GM23338 (cell line): ENCODE data around the gene TMA7. TPM values are rescaled to one million over a fixed set of nuclear protein-coding genes. Genes with fewer than 3 reads are reported as not detected.

Source experiments
- ATAC-seq: fragments of 200-7000 bp; cut with Tn5 transposase; 3 replicates; pipeline ENCODE4 v1.9.1; 2020
- DNase-seq: peaks from one replicate; pipeline ENCODE4 v3.0.0-alpha.2; 2015; ENCODE audit warnings: low spot score
- H2AFZ ChIP-seq: fragments of 200-600 bp; sonication (generic); 2 replicates; pipeline ENCODE4 v1.8.0; 2016; ENCODE audit warnings: antibody characterized with exemption, mild to moderate bottlenecking, moderate library complexity
- H3F3A ChIP-seq: fragments of 200-600 bp; sonication (generic); replicated peaks from 2 replicates; pipeline ENCODE4 v1.8.0; 2017; ENCODE audit warnings: antibody characterized with exemption, mixed run types, low read depth
- H3K27ac ChIP-seq: fragments of 200-600 bp; sonication (generic); 2 replicates; pipeline ENCODE4 v1.6.1; 2016; ENCODE audit warnings: low read depth
- H3K27me3 ChIP-seq: fragments of 200-600 bp; sonication (generic); 2 replicates; pipeline ENCODE4 v1.8.0; 2016; ENCODE audit warnings: mild to moderate bottlenecking, mixed run types, moderate library complexity; ENCODE audit not compliant: insufficient read depth
- H3K36me3 ChIP-seq: fragments of 200-600 bp; sonication (generic); 2 replicates; pipeline ENCODE4 v1.8.0; 2016; ENCODE audit warnings: mild to moderate bottlenecking; ENCODE audit not compliant: insufficient read depth
- H3K4me1 ChIP-seq: fragments of 200-600 bp; sonication (generic); 2 replicates; pipeline ENCODE4 v1.8.0; 2016; ENCODE audit warnings: mild to moderate bottlenecking, moderate library complexity; ENCODE audit not compliant: insufficient read depth
- H3K4me2 ChIP-seq: fragments of 200-600 bp; sonication (generic); 2 replicates; pipeline ENCODE4 v1.7.1; 2017; ENCODE audit warnings: mixed run types
- H3K4me3 ChIP-seq: fragments of 200-600 bp; sonication (generic); 2 replicates; pipeline ENCODE4 v1.6.1; 2016; ENCODE audit warnings: mixed run types
- H3K79me2 ChIP-seq: fragments of 200-600 bp; sonication (generic); replicated peaks from 2 replicates; pipeline ENCODE4 v1.8.0; 2017; ENCODE audit warnings: mild to moderate bottlenecking; ENCODE audit not compliant: insufficient read depth
- H3K9me2 ChIP-seq: fragments of 200-600 bp; sonication (generic); 2 replicates; pipeline ENCODE4 v1.8.0; 2017; ENCODE audit not compliant: insufficient read depth
- H4K20me1 ChIP-seq: fragments of 200-600 bp; sonication (generic); replicated peaks from 2 replicates; pipeline ENCODE4 v1.8.0; 2017; ENCODE audit warnings: mild to moderate bottlenecking; ENCODE audit not compliant: insufficient read depth
- H3K27ac Mint-ChIP-seq: 2 replicates; pipeline ENCODE4 v1.8.0; 2020; ENCODE audit warnings: inconsistent platforms, mild to moderate bottlenecking, moderate library complexity, mixed read lengths
- H3K27me3 Mint-ChIP-seq: 3 replicates; pipeline ENCODE4 v1.8.0; 2022; ENCODE audit warnings: low read depth, mild to moderate bottlenecking, moderate library complexity, mixed read lengths, inconsistent platforms; ENCODE audit not compliant: insufficient read depth, poor library complexity
- H3K36me3 Mint-ChIP-seq: 3 replicates; pipeline ENCODE4 v1.8.0; 2021; ENCODE audit warnings: low read depth, mild to moderate bottlenecking, inconsistent platforms, moderate library complexity, mixed read lengths
- H3K4me1 Mint-ChIP-seq: 3 replicates; pipeline ENCODE4 v1.8.0; 2020; ENCODE audit warnings: mild to moderate bottlenecking, inconsistent platforms, mixed read lengths
- H3K4me3 Mint-ChIP-seq: 3 replicates; pipeline ENCODE4 v1.8.0; 2021; ENCODE audit warnings: moderate library complexity, mild to moderate bottlenecking, inconsistent platforms, mixed read lengths
- H3K9me3 Mint-ChIP-seq: 3 replicates; pipeline ENCODE4 v1.8.0; 2020; ENCODE audit warnings: moderate library complexity, mild to moderate bottlenecking, inconsistent platforms, mixed read lengths
- ETS1 ChIP-seq: IDR thresholded peaks from 2 replicates; pipeline ENCODE4 v1.6.1; 2016; ENCODE audit warnings: antibody characterized with exemption
- EZH2 ChIP-seq: fragments of 200-600 bp; sonication (generic); IDR thresholded peaks from one replicate; pipeline ENCODE4 v1.8.0; 2017; ENCODE audit warnings: antibody characterized with exemption, mild to moderate bottlenecking, low read depth; ENCODE audit not compliant: unreplicated experiment
- EZH2phosphoT487 ChIP-seq: fragments of 200-600 bp; sonication (generic); IDR thresholded peaks from one replicate; pipeline ENCODE4 v1.8.1; 2018; ENCODE audit warnings: antibody characterized with exemption; ENCODE audit not compliant: unreplicated experiment
- JUNB ChIP-seq: IDR thresholded peaks from one replicate; pipeline ENCODE4 v1.6.1; 2016; ENCODE audit warnings: antibody characterized with exemption; ENCODE audit not compliant: unreplicated experiment
- POLR2AphosphoS5 ChIP-seq: IDR thresholded peaks from 2 replicates; pipeline ENCODE4 v1.6.1; 2016; ENCODE audit warnings: antibody characterized with exemption, low read depth
- REST ChIP-seq: IDR thresholded peaks from one replicate; pipeline ENCODE4 v1.6.1; 2018; ENCODE audit warnings: antibody characterized with exemption; ENCODE audit not compliant: unreplicated experiment
- STAT1 ChIP-seq: IDR thresholded peaks from one replicate; pipeline ENCODE4 v1.6.1; 2016; ENCODE audit warnings: antibody characterized with exemption; ENCODE audit not compliant: unreplicated experiment
- ZNF114 ChIP-seq: fragments of 250-450 bp; sonication (Bioruptor Pico); IDR thresholded peaks from 2 replicates; pipeline ENCODE4 v1.5.0; 2020; ENCODE audit warnings: mild to moderate bottlenecking, moderate library complexity
- ZNF331 ChIP-seq: fragments of 250-450 bp; sonication (Bioruptor Pico); IDR thresholded peaks from 2 replicates; pipeline ENCODE4 v1.5.0; 2020; ENCODE audit warnings: low read depth, mild to moderate bottlenecking, moderate library complexity
- ZNF462 ChIP-seq: fragments of 250-450 bp; sonication (Bioruptor Pico); IDR thresholded peaks from 2 replicates; pipeline ENCODE4 v1.5.0; 2020; ENCODE audit warnings: mild to moderate bottlenecking, moderate library complexity
- polyA plus RNA-seq: library from polyadenylated mRNA; unstranded; fragments of >200 nt; fragmentation: Nextera tagmentation; extraction: Ambion mirVana; gene quantifications from 2 replicates; pipeline ENCODE4 v1.2.1, GENCODE V29; 2016
- total RNA-seq: library from RNA; depleted of rRNA; stranded (reverse); fragments of >200 nt; shearing (Covaris generic); gene quantifications from 2 replicates; pipeline ENCODE4 v1.2.3, GENCODE V29; 2014

The TMA7 gene
- total and polyA plus RNA-seq, 2 experiments from 2014 or later, result 419 to 2,089 TPM

GRCh38 chr3:48418140-48418539 is 21.9 kb upstream of the TMA7 start:
- Histone ChIP-seq H2AFZ (no peak overlapping the region), H3K4me1 (no peaks in the 10 kb centered on the region), H3F3A (no peaks in the 10 kb centered on the region), H3K4me2 (no peak overlapping the region), H3K79me2 (peaks cover 12% of the 10 kb centered on the region), H4K20me1 (peaks cover 14% of the 10 kb centered on the region; the same call in 1 of the 2 replicates), H3K9me2 (no peaks in the 10 kb centered on the region), H3K27me3 (no peaks in the 10 kb centered on the region), H3K4me3 (no peak overlapping the region), H3K36me3 (peaks cover 11% of the 10 kb centered on the region; the same call in 1 of the 2 replicates), H3K27ac (no peak overlapping the region)
- no peaks in the 10 kb centered on the region for H3K9me3 Mint-ChIP-seq
- TF ChIP-seq EZH2 (no peak), STAT1 (no peak), EZH2phosphoT487 (no peak), ETS1 (no peak)
- H3K4me3 Mint-ChIP-seq, result no peak overlapping the region
- 0 out of 3 replicates have a peak, but pooled peaks cover 3% of the 10 kb centered on the region for H3K4me1 Mint-ChIP-seq
- peaks cover 76% of the 10 kb centered on the region for H3K36me3 Mint-ChIP-seq
- ATAC-seq (no peak), DNase-seq (no peak)
- peaks cover 15% of the 10 kb centered on the region for H3K27me3 Mint-ChIP-seq
- no peak overlapping the region for H3K27ac Mint-ChIP-seq

- peaks cover 13% of the 10 kb centered on the region for H3K27me3 Mint-ChIP-seq
- H3K36me3 ChIP-seq, result peaks cover 11% of the 10 kb centered on the region; the same call in 1 of the 2 replicates
- no peak for TF ChIP-seq ZNF331
- TF ChIP-seq REST, result no peak
- TF ChIP-seq EZH2phosphoT487, result no peak
- TF ChIP-seq JUNB, result no peak
- TF ChIP-seq POLR2AphosphoS5, result no peak
- no peak for TF ChIP-seq ETS1
- TF ChIP-seq ZNF114, result no peak
- TF ChIP-seq EZH2, result no peak
- TF ChIP-seq ZNF462 (CRISPR knock-in tag), result no peak
Measured at GRCh38 chr3:48418651-48419050, 21.4 kb upstream of the TMA7 start.

More at GRCh38 chr3:48418651-48419050, 21.4 kb upstream of the TMA7 start:
- H3K4me3 ChIP-seq, result no peak overlapping the region
- ATAC-seq (no peak), DNase-seq (no peak)
- H3K36me3 Mint-ChIP-seq, result peaks cover 74% of the 10 kb centered on the region
- H2AFZ ChIP-seq, result no peak overlapping the region
- no peaks in the 10 kb centered on the region for H3F3A ChIP-seq
- H3K27me3 ChIP-seq, result no peaks in the 10 kb centered on the region
- H3K9me2 ChIP-seq, result no peaks in the 10 kb centered on the region
- H3K27ac ChIP-seq, result no peak overlapping the region
- H3K4me2 ChIP-seq, result no peak overlapping the region
- peaks cover 16% of the 10 kb centered on the region for H3K79me2 ChIP-seq
- H3K4me1 ChIP-seq, result no peaks in the 10 kb centered on the region
- no peaks in the 10 kb centered on the region for H3K9me3 Mint-ChIP-seq
- 0 out of 3 replicates have a peak, but pooled peaks cover 3% of the 10 kb centered on the region for H3K4me1 Mint-ChIP-seq
- H3K27ac Mint-ChIP-seq, result no peak overlapping the region
- H3K4me3 Mint-ChIP-seq, result no peak overlapping the region
- peaks cover 16% of the 10 kb centered on the region; the same call in 1 of the 2 replicates for H4K20me1 ChIP-seq
